SJCRH30 (cell line): Measurements from ENCODE around the gene ATOSB. TPM values are rescaled to one million over a fixed set of nuclear protein-coding genes. Genes with fewer than 3 reads are reported as not detected.

Experiments
- DNase-seq, 2 experiments: peaks; one replicate each; pipeline ENCODE4 v3.0.0-alpha.2; 2015 to 2020
- H3K27ac ChIP-seq: fragments of 250-450 bp; sonication (Bioruptor Pico); 2 replicates; pipeline ENCODE4 v1.5.1; 2020; ENCODE audit warnings: mild to moderate bottlenecking, moderate library complexity
- H3K27me3 ChIP-seq: fragments of 250-450 bp; sonication (Bioruptor Pico); 2 replicates; pipeline ENCODE4 v1.5.1; 2020; ENCODE audit warnings: mild to moderate bottlenecking, moderate library complexity
- H3K36me3 ChIP-seq: fragments of 250-450 bp; sonication (Bioruptor Pico); 2 replicates; pipeline ENCODE4 v1.5.1; 2020; ENCODE audit warnings: mild to moderate bottlenecking, moderate library complexity
- H3K4me1 ChIP-seq: fragments of 250-450 bp; sonication (Bioruptor Pico); 2 replicates; pipeline ENCODE4 v1.5.1; 2020; ENCODE audit warnings: mild to moderate bottlenecking, moderate library complexity
- H3K4me3 ChIP-seq: fragments of 250-450 bp; sonication (Bioruptor Pico); 2 replicates; pipeline ENCODE4 v1.5.1; 2020; ENCODE audit warnings: mild to moderate bottlenecking, moderate library complexity
- H3K9me3 ChIP-seq: fragments of 250-450 bp; sonication (Bioruptor Pico); replicated peaks from 2 replicates; pipeline ENCODE4 v1.5.1; 2020; ENCODE audit warnings: mild to moderate bottlenecking, moderate library complexity
- total RNA-seq: library from RNA; depleted of rRNA; stranded (reverse); fragments of >200 nt; shearing (Covaris generic); gene quantifications from 2 replicates; pipeline ENCODE4 v1.2.3, GENCODE V29; 2014

The ATOSB gene
- total RNA-seq, 1 experiment from 2014 or later: 4.5 TPM

- Histone ChIP-seq H3K9me3 (no peaks in the 10 kb centered on the region), H3K36me3 (no peaks in the 10 kb centered on the region), H3K4me3 (no peak overlapping the region), H3K27ac (no peak overlapping the region), H3K27me3 (no peaks in the 10 kb centered on the region), H3K4me1 (no peaks in the 10 kb centered on the region)
- DNase-seq: no peak
These were observed 20.3 kb upstream of the ATOSB start for GRCh38 chr9:35135988-35136387.

- no peaks in the 10 kb centered on the region for H3K27me3 ChIP-seq
- H3K36me3 ChIP-seq: no peaks in the 10 kb centered on the region
- H3K4me3 ChIP-seq: no peak overlapping the region
- H3K4me1 ChIP-seq: no peaks in the 10 kb centered on the region
- no peak overlapping the region for H3K27ac ChIP-seq
- no peaks in the 10 kb centered on the region for H3K9me3 ChIP-seq
- DNase-seq: no peak
These were observed 19.3 kb upstream of the ATOSB start for GRCh38 chr9:35134920-35135319.

GRCh38 chr9:35116898-35117551, 1.4 kb upstream of the ATOSB start:
- Histone ChIP-seq H3K27me3 (no peaks in the 10 kb centered on the region), H3K27ac (no peak overlapping the region), H3K36me3 (no peaks in the 10 kb centered on the region), H3K4me1 (peaks cover 11% of the 10 kb centered on the region), H3K4me3 (peak overlapping the region; percentile 57), H3K9me3 (no peaks in the 10 kb centered on the region)
- DNase-seq: peak; percentile 80 to 91

- H3K4me3 ChIP-seq: peak overlapping the region; percentile 57
These were observed 856 bp upstream of the ATOSB start for GRCh38 chr9:35116539-35116897.

GRCh38 chr9:35114840-35115628, 628 bp downstream of the ATOSB start:
- no peaks in the 10 kb centered on the region for H3K9me3 ChIP-seq
- peak overlapping the region; percentile 71 for H3K27ac ChIP-seq
- peak; percentile 43 to 51 for DNase-seq
- H3K36me3 ChIP-seq: no peaks in the 10 kb centered on the region
- H3K4me3 ChIP-seq: peak overlapping the region; percentile 57
- H3K4me1 ChIP-seq: peaks cover 14% of the 10 kb centered on the region
- H3K27me3 ChIP-seq: no peaks in the 10 kb centered on the region

More at GRCh38 chr9:35116539-35116897, 856 bp upstream of the ATOSB start:
- Histone ChIP-seq H3K9me3 (no peaks in the 10 kb centered on the region), H3K36me3 (no peaks in the 10 kb centered on the region), H3K4me1 (peaks cover 14% of the 10 kb centered on the region), H3K27me3 (no peaks in the 10 kb centered on the region), H3K27ac (no peak overlapping the region)
- no peak for DNase-seq

GRCh38 chr9:35114113-35114839, 1.4 kb downstream of the ATOSB start:
- H3K4me1 ChIP-seq: peaks cover 14% of the 10 kb centered on the region
- peak overlapping the region; percentile 71 for H3K27ac ChIP-seq
- no peaks in the 10 kb centered on the region for H3K27me3 ChIP-seq
- DNase-seq: peak; percentile 92 to 94
- H3K9me3 ChIP-seq: no peaks in the 10 kb centered on the region
- H3K36me3 ChIP-seq: no peaks in the 10 kb centered on the region
- H3K4me3 ChIP-seq: peak overlapping the region; percentile 57

GRCh38 chr9:35112257-35113020, 3.2 kb downstream of the ATOSB start:
- H3K27ac ChIP-seq: no peak overlapping the region; the same call in 1 of the 2 replicates
- DNase-seq: no peak
- peaks cover 14% of the 10 kb centered on the region for H3K4me1 ChIP-seq
- H3K27me3 ChIP-seq: no peaks in the 10 kb centered on the region
- no peak overlapping the region for H3K4me3 ChIP-seq
- no peaks in the 10 kb centered on the region for H3K36me3 ChIP-seq
- no peaks in the 10 kb centered on the region for H3K9me3 ChIP-seq

- peaks cover 14% of the 10 kb centered on the region for H3K4me1 ChIP-seq
- peak overlapping the region; percentile 37 for H3K27ac ChIP-seq
- DNase-seq: peak; percentile 98 to 99
- no peaks in the 10 kb centered on the region for H3K9me3 ChIP-seq
- H3K4me3 ChIP-seq: peak overlapping the region; percentile 64
- no peaks in the 10 kb centered on the region for H3K27me3 ChIP-seq
- no peaks in the 10 kb centered on the region for H3K36me3 ChIP-seq
These were observed 4.4 kb downstream of the ATOSB start for GRCh38 chr9:35111001-35111933.

GRCh38 chr9:35110327-35110761, 5.3 kb downstream of the ATOSB start:
- Histone ChIP-seq H3K27me3 (no peaks in the 10 kb centered on the region), H3K9me3 (no peaks in the 10 kb centered on the region), H3K36me3 (no peaks in the 10 kb centered on the region), H3K4me1 (peaks cover 14% of the 10 kb centered on the region), H3K4me3 (peak overlapping the region; percentile 64), H3K27ac (no peak overlapping the region; the same call in 1 of the 2 replicates)
- DNase-seq: peak; percentile 19 to 31

- no peak for DNase-seq
- Histone ChIP-seq H3K36me3 (no peaks in the 10 kb centered on the region), H3K4me1 (peaks cover 7% of the 10 kb centered on the region), H3K27ac (no peak overlapping the region), H3K4me3 (no peak overlapping the region), H3K27me3 (no peaks in the 10 kb centered on the region), H3K9me3 (no peaks in the 10 kb centered on the region)
These were observed 6.6 kb downstream of the ATOSB start for GRCh38 chr9:35108946-35109575.

GRCh38 chr9:35108461-35108860, 7.2 kb downstream of the ATOSB start:
- DNase-seq: no peak

GRCh38 chr9:35107297-35108290, 8.1 kb downstream of the ATOSB start:
- Histone ChIP-seq H3K4me3 (no peak overlapping the region), H3K9me3 (no peaks in the 10 kb centered on the region), H3K27me3 (no peaks in the 10 kb centered on the region), H3K27ac (no peak overlapping the region), H3K36me3 (no peaks in the 10 kb centered on the region), H3K4me1 (peaks cover 3% of the 10 kb centered on the region; the same call in 1 of the 2 replicates)
- no peak for DNase-seq

More at GRCh38 chr9:35108461-35108860, 7.2 kb downstream of the ATOSB start:
- no peaks in the 10 kb centered on the region for H3K27me3 ChIP-seq
- H3K27ac ChIP-seq: no peak overlapping the region
- no peak overlapping the region for H3K4me3 ChIP-seq
- no peaks in the 10 kb centered on the region for H3K9me3 ChIP-seq
- H3K4me1 ChIP-seq: peaks cover 3% of the 10 kb centered on the region; the same call in 1 of the 2 replicates
- H3K36me3 ChIP-seq: no peaks in the 10 kb centered on the region
